Neural cell (in vitro differentiated cells): ENCODE results near the gene RAPGEF2. TPM values are rescaled to one million over a fixed set of nuclear protein-coding genes. Genes with fewer than 3 reads are reported as not detected.

Experiments
- H2AFZ ChIP-seq: fragments of 200-600, 300-800 bp; sonication (generic), shearing (Covaris generic); 2 replicates; pipeline ENCODE4 v1.6.0; 2014; ENCODE audit warnings: low read depth, mild to moderate bottlenecking, antibody characterized with exemption, low read length, moderate library complexity
- H3F3A ChIP-seq: fragments of 200-600 bp; shearing (Covaris generic); 2 replicates; pipeline ENCODE4 v1.6.1; 2016; ENCODE audit warnings: mild to moderate bottlenecking, moderate library complexity, mixed read lengths, antibody characterized with exemption, low read length; ENCODE audit not compliant: insufficient read depth, poor library complexity, severe bottlenecking
- H3K27ac ChIP-seq: fragments of 200-600, 300-800 bp; sonication (generic), shearing (Covaris generic); 2 replicates; pipeline ENCODE4 v1.5.1; 2014; ENCODE audit warnings: mild to moderate bottlenecking, low read length, moderate library complexity
- H3K27me3 ChIP-seq: fragments of 300-800, 200-600 bp; sonication (generic), shearing (Covaris generic); 2 replicates; pipeline ENCODE4 v1.6.0; 2014; ENCODE audit warnings: mild to moderate bottlenecking, low read depth, low read length, moderate library complexity; ENCODE audit not compliant: insufficient read depth
- H3K36me3 ChIP-seq: fragments of 300-800, 200-600 bp; sonication (generic), shearing (Covaris generic); 2 replicates; pipeline ENCODE4 v1.5.1; 2014; ENCODE audit warnings: mild to moderate bottlenecking, antibody characterized with exemption, low read length, moderate library complexity; ENCODE audit not compliant: insufficient read depth
- H3K4me2 ChIP-seq: fragments of 300-800, 200-600 bp; sonication (generic), shearing (Covaris generic); 2 replicates; pipeline ENCODE4 v1.6.0; 2014; ENCODE audit warnings: mild to moderate bottlenecking, low read length
- H3K4me3 ChIP-seq: fragments of 300-800, 200-600 bp; sonication (generic), shearing (Covaris generic); 2 replicates; pipeline ENCODE4 v1.5.1; 2014; ENCODE audit warnings: mild to moderate bottlenecking, low read length, moderate library complexity
- H3K79me2 ChIP-seq: fragments of 200-600 bp; shearing (Covaris generic); replicated peaks from 2 replicates; pipeline ENCODE4 v1.6.0; 2014; ENCODE audit warnings: mild to moderate bottlenecking, low read length, moderate library complexity; ENCODE audit not compliant: insufficient read depth
- H3K9ac ChIP-seq: fragments of 300-800, 200-600 bp; sonication (generic), shearing (Covaris generic); 2 replicates; pipeline ENCODE4 v1.6.1; 2016; ENCODE audit warnings: mild to moderate bottlenecking, low read length, mixed read lengths
- H3K9me2 ChIP-seq: fragments of 200-600 bp; shearing (Covaris generic); 2 replicates; pipeline ENCODE4 v1.6.1; 2016; ENCODE audit warnings: mild to moderate bottlenecking, low read length, mixed read lengths; ENCODE audit not compliant: insufficient read depth
- H3K9me3 ChIP-seq: fragments of 200-600, 300-800 bp; sonication (generic), shearing (Covaris generic); 2 replicates; pipeline ENCODE4 v1.6.1; 2016; ENCODE audit warnings: mild to moderate bottlenecking, mixed run types, low read length, moderate library complexity, mixed read lengths
- H4K20me1 ChIP-seq: fragments of 200-600 bp; shearing (Covaris generic); 2 replicates; pipeline ENCODE4 v1.6.1; 2016; ENCODE audit warnings: mild to moderate bottlenecking, mixed run types; ENCODE audit not compliant: insufficient read depth
- EP300 ChIP-seq: fragments of 450-650 bp; conservative IDR thresholded peaks from 2 replicates; pipeline ENCODE4 v1.6.1; 2014; ENCODE audit warnings: antibody characterized with exemption, mild to moderate bottlenecking, moderate library complexity; ENCODE audit not compliant: poor library complexity, severe bottlenecking
- EZH2 ChIP-seq: fragments of 200-600, 300-800 bp; shearing (Covaris generic), sonication (generic); IDR thresholded peaks from 2 replicates; pipeline ENCODE4 v1.6.1; 2014; ENCODE audit warnings: antibody characterized with exemption, low read length, borderline replicate concordance, mild to moderate bottlenecking; ENCODE audit not compliant: insufficient read depth, poor library complexity, severe bottlenecking
- MXI1 ChIP-seq: fragments of 450-650 bp; conservative IDR thresholded peaks from 2 replicates; pipeline ENCODE4 v1.6.1; 2014; ENCODE audit warnings: antibody characterized with exemption, mild to moderate bottlenecking; ENCODE audit not compliant: poor library complexity, severe bottlenecking
- POLR2AphosphoS5 ChIP-seq: IDR thresholded peaks from 2 replicates; pipeline ENCODE4 v1.6.1; 2012
- RAD21 ChIP-seq: fragments of 450-650 bp; conservative IDR thresholded peaks from 2 replicates; pipeline ENCODE4 v1.6.1; 2014; ENCODE audit warnings: antibody characterized with exemption, mild to moderate bottlenecking, moderate library complexity
- SMC3 ChIP-seq: fragments of 450-650 bp; conservative IDR thresholded peaks from 2 replicates; pipeline ENCODE4 v1.6.1; 2014; ENCODE audit warnings: antibody characterized with exemption, mild to moderate bottlenecking, moderate library complexity; ENCODE audit not compliant: poor library complexity
- TAF1 ChIP-seq: IDR thresholded peaks from 2 replicates; pipeline ENCODE4 v1.6.1; 2012; ENCODE audit warnings: low read depth
- polyA plus RNA-seq: library from polyadenylated mRNA; depleted of rRNA; stranded (reverse); fragments of >200 nt; gene quantifications from 2 replicates; pipeline ENCODE4 v1.2.3, GENCODE V29; 2014
- TF ChIP-seq, protein P1 (sequence below): fragments of 450-650 bp; IDR thresholded peaks from 2 replicates; pipeline ENCODE4 v1.5.1; 2014; ENCODE audit warnings: antibody characterized with exemption, mild to moderate bottlenecking, moderate library complexity; ENCODE audit not compliant: poor library complexity, severe bottlenecking
- TF ChIP-seq, protein P2 (sequence below): IDR thresholded peaks from 2 replicates; pipeline ENCODE4 v1.6.1; 2012; ENCODE audit warnings: borderline replicate concordance

Gene RAPGEF2
- polyA plus RNA-seq, 1 donor from 2014 or later: 134 TPM

DNA sequence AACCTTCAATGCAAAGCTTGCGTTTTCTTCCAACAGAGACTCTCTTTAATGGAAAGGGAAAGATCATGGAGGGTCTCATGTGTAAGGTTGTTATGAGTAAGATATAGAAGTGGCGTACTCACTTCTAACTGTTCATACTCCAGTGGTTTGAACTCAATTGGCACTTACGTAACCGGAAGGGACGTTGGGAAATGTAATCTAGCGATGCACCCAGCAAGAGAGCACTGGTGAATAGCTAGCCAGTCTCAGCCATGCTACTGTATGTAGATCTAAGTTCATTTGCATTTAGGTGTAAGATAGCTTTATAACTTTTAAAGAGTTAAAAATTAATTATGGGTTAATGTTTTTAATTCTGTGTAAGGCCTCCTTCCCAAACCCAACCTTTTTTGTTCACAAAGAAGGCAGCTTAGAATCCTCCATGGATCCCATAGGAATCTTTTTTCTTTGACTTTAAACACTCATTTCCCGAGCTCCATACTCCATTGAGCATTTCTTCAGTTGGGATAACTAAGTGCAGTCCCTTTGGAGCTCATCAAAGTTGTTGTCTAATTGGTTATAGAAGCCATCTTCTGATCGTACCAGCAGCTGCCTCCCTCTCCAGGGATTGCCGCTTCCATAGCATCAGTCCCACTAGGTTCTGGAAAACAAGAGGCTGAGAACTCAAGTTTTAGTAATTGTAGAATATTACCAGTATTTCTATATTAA is 191.1 kb downstream of the RAPGEF2 start:
- H3K27ac ChIP-seq: no peak overlapping the region

DNA sequence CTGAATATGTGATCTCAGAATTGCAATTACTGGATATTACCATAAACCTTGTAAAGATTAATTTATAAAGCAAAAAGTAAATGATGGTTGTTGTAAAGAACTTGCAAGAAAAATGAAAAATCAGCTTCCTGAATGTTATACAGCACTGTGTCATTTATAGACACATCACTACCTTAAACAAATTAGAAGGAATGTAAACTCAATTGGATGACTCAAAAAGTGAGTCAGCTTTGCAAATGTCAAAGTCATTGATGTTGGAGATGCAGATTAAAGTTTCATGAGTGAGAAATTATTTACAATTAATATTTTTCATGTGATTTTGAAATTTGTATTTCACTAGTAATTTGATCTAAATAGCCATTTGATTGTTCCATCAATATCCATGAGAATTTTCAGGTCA is 193.2 kb downstream of the RAPGEF2 start:
- Histone ChIP-seq H3K4me2 (no peak overlapping the region), H3K9ac (no peak overlapping the region), H2AFZ (no peak overlapping the region)

More for the DNA sequence above, 191.1 kb downstream of the RAPGEF2 start:
- no peaks in the 10 kb centered on the region for H3K9me2 ChIP-seq
- peaks cover 7% of the 10 kb centered on the region for H3F3A ChIP-seq
- TF ChIP-seq MXI1 (no peak), EZH2 (no peak), RAD21 (no peak), TAF1 (no peak), SMC3 (no peak), EP300 (no peak)
- TF ChIP-seq, protein P1, sequence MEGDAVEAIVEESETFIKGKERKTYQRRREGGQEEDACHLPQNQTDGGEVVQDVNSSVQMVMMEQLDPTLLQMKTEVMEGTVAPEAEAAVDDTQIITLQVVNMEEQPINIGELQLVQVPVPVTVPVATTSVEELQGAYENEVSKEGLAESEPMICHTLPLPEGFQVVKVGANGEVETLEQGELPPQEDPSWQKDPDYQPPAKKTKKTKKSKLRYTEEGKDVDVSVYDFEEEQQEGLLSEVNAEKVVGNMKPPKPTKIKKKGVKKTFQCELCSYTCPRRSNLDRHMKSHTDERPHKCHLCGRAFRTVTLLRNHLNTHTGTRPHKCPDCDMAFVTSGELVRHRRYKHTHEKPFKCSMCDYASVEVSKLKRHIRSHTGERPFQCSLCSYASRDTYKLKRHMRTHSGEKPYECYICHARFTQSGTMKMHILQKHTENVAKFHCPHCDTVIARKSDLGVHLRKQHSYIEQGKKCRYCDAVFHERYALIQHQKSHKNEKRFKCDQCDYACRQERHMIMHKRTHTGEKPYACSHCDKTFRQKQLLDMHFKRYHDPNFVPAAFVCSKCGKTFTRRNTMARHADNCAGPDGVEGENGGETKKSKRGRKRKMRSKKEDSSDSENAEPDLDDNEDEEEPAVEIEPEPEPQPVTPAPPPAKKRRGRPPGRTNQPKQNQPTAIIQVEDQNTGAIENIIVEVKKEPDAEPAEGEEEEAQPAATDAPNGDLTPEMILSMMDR: no peak
- no peak overlapping the region for H3K4me2 ChIP-seq
- H3K9me3 ChIP-seq: no peaks in the 10 kb centered on the region
- peaks cover 20% of the 10 kb centered on the region for H3K79me2 ChIP-seq
- H3K27me3 ChIP-seq: no peaks in the 10 kb centered on the region
- peaks cover 3% of the 10 kb centered on the region for H4K20me1 ChIP-seq
- no peak overlapping the region for H2AFZ ChIP-seq
- no peaks in the 10 kb centered on the region for H3K36me3 ChIP-seq
- H3K9ac ChIP-seq: no peak overlapping the region
- H3K4me3 ChIP-seq: no peak overlapping the region

More for the DNA sequence above, 193.2 kb downstream of the RAPGEF2 start:
- H3K9me3 ChIP-seq: no peaks in the 10 kb centered on the region
- H3K4me3 ChIP-seq: no peak overlapping the region
- no peaks in the 10 kb centered on the region for H3K36me3 ChIP-seq
- TF ChIP-seq RAD21 (no peak), EP300 (no peak), SMC3 (no peak), MXI1 (no peak), TAF1 (no peak), EZH2 (no peak), POLR2AphosphoS5 (no peak)
- TF ChIP-seq, protein P2, sequence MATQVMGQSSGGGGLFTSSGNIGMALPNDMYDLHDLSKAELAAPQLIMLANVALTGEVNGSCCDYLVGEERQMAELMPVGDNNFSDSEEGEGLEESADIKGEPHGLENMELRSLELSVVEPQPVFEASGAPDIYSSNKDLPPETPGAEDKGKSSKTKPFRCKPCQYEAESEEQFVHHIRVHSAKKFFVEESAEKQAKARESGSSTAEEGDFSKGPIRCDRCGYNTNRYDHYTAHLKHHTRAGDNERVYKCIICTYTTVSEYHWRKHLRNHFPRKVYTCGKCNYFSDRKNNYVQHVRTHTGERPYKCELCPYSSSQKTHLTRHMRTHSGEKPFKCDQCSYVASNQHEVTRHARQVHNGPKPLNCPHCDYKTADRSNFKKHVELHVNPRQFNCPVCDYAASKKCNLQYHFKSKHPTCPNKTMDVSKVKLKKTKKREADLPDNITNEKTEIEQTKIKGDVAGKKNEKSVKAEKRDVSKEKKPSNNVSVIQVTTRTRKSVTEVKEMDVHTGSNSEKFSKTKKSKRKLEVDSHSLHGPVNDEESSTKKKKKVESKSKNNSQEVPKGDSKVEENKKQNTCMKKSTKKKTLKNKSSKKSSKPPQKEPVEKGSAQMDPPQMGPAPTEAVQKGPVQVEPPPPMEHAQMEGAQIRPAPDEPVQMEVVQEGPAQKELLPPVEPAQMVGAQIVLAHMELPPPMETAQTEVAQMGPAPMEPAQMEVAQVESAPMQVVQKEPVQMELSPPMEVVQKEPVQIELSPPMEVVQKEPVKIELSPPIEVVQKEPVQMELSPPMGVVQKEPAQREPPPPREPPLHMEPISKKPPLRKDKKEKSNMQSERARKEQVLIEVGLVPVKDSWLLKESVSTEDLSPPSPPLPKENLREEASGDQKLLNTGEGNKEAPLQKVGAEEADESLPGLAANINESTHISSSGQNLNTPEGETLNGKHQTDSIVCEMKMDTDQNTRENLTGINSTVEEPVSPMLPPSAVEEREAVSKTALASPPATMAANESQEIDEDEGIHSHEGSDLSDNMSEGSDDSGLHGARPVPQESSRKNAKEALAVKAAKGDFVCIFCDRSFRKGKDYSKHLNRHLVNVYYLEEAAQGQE: no peak
- TF ChIP-seq, protein P1: no peak
- H3K27me3 ChIP-seq: no peaks in the 10 kb centered on the region
- peaks cover 20% of the 10 kb centered on the region for H3K79me2 ChIP-seq
- H4K20me1 ChIP-seq: peaks cover 3% of the 10 kb centered on the region
- no peak overlapping the region for H3K27ac ChIP-seq
- peaks cover 7% of the 10 kb centered on the region for H3F3A ChIP-seq
- no peaks in the 10 kb centered on the region for H3K9me2 ChIP-seq
